AG04449 (cell line): ENCODE measurements around the gene ZNF132.
"Not testable (repeated sequence)": the region's sequence is repeated elsewhere in the genome, so short reads cannot be mapped to it uniquely, and the experiment has no call there.

Experiments
- CTCF ChIA-PET: fragments of 350-600 bp; formaldehyde crosslinking; extraction: SDS; loops from one replicate; lab custom pipeline; 2021; ENCODE audit warnings: antibody characterized with exemption; lab: Yijun Ruan, JAX
- POLR2A ChIA-PET: fragments of 400-600, 350-600 bp; formaldehyde crosslinking; extraction: SDS; loops from one replicate; lab custom pipeline; 2020; ENCODE audit warnings: antibody characterized with exemption, inconsistent platforms; lab: Yijun Ruan, JAX
- DNase-seq: peaks from one replicate; pipeline ENCODE4 v3.0.0-alpha.2; 2010; ENCODE audit warnings: low read depth, low spot score
- H3K4me3 ChIP-seq: 2 replicates; pipeline ENCODE4 v1.5.1; 2011; ENCODE audit warnings: low read depth, mild to moderate bottlenecking, control low read depth, low read length
- CTCF ChIP-seq: IDR thresholded peaks from one replicate; pipeline ENCODE4 v1.5.1; 2011; ENCODE audit warnings: mild to moderate bottlenecking, moderate library complexity, low read length, control low read depth, inconsistent platforms; ENCODE audit not compliant: insufficient read depth; ENCODE audit errors: missing control alignments

Gene ZNF132

GRCh38 chr19:58460039-58460438 is 20.1 kb upstream of the ZNF132 start:
- POLR2A ChIA-PET: no interaction called here
- no peak for DNase-seq
- CTCF ChIA-PET: interaction anchor here (0.8 to 1.5 kb wide), 2 partner anchors 9 to 60 kb away, joined by 3 read pairs; partner anchors contain the start of gene ZNF324B
- no peak for TF ChIP-seq CTCF
- no peak overlapping the region for H3K4me3 ChIP-seq

DNA sequence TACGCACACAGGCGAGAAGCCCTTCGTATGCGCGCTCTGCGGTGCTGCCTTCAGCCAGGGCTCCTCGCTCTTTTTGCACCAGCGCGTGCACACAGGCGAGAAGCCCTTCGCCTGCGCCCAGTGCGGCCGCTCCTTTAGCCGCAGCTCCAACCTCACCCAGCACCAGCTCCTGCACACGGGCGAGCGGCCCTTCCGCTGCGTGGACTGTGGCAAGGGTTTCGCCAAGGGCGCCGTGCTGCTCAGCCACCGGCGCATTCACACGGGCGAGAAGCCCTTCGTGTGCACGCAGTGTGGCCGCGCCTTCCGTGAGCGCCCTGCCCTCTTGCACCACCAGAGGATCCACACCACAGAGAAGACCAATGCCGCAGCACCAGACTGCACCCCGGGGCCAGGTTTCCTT is 16.2 kb upstream of the ZNF132 start:
- no peak for TF ChIP-seq CTCF
- POLR2A ChIA-PET: no interaction called here

DNA sequence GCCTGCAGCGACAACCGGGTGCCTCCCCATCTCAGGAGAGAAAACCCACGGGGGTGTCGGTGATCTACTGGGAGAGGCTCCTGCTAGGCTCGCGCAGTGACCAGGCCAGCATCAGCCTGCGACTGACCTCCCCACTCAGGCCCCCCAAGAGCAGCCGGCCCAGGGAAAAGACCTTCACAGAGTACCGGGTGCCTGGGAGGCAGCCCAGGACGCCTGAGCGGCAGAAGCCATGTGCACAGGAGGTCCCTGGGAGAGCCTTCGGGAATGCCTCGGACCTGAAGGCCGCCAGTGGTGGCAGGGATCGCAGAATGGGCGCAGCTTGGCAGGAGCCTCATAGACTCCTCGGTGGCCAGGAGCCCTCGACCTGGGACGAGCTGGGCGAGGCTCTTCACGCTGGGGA is 15.4 kb upstream of the ZNF132 start:
- no peak for DNase-seq
- CTCF ChIA-PET: no interaction called here
- H3K4me3 ChIP-seq: no peak overlapping the region
- POLR2A ChIA-PET: no interaction called here
- no peak for TF ChIP-seq CTCF

More for the DNA sequence above, 16.2 kb upstream of the ZNF132 start:
- no peak overlapping the region for H3K4me3 ChIP-seq
- no peak for DNase-seq
- CTCF ChIA-PET: no interaction called here

- ChIA-PET POLR2A (no interaction called here), CTCF (no interaction called here)
- TF ChIP-seq CTCF: no peak
- no peak overlapping the region for H3K4me3 ChIP-seq
- no peak for DNase-seq
Measured at GRCh38 chr19:58453743-58454142, 13.8 kb upstream of the ZNF132 start.

GRCh38 chr19:58451358-58452101 is 11.6 kb upstream of the ZNF132 start, which contains the start of gene ZNF324B:
ZNF324B (plus strand) TSS chr19:58451622; CDS start chr19:58453702, 2,080 bp downstream.
- ChIA-PET CTCF (interaction anchor here (1.0 to 1.3 kb wide), 2 partner anchors 8 to 17 kb away, joined by 3 read pairs; no protein-coding TSS in a partner anchor), POLR2A (no interaction called here)
- DNase-seq: peak; percentile 57
- H3K4me3 ChIP-seq: peak within 1 kb of the TSS; percentile 71
- no peak for TF ChIP-seq CTCF

DNA sequence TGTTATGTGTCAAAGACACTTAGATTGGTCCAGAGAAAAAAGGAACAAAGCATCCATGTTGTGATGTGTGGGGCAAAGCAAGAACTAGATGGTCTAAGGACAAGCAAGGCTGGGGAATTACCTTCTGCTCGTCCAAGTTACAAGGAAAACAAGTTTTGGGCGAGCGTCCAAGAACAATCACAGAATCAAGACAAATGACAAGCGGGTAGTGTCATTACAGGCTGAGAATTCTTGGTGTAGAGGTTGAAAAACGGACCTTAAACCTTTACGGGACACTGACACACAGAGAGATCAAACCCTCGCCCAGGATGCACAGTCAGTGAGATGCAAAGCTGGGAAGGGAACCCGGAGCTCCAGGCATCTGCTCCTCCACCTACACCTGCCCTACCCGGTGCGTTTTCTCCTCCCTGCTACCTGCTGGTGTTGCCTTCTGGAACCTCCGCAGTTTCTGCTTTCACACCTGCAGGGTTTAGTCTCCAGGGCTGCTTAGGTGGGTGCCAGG is 11.0 kb upstream of the ZNF132 start:
- no peak for TF ChIP-seq CTCF
- DNase-seq: no peak
- POLR2A ChIA-PET: no interaction called here
- CTCF ChIA-PET: interaction anchor here (1.3 kb wide), 1 partner anchor 9 kb away, joined by 3 read pairs; no protein-coding TSS in a partner anchor
- H3K4me3 ChIP-seq: peak overlapping the region; percentile 71

- H3K4me3 ChIP-seq, POLR2A ChIA-PET, DNase-seq, CTCF ChIA-PET: not testable (repeated sequence)
Measured at GRCh38 chr19:58449980-58450379, 10.0 kb upstream of the ZNF132 start.

DNA sequence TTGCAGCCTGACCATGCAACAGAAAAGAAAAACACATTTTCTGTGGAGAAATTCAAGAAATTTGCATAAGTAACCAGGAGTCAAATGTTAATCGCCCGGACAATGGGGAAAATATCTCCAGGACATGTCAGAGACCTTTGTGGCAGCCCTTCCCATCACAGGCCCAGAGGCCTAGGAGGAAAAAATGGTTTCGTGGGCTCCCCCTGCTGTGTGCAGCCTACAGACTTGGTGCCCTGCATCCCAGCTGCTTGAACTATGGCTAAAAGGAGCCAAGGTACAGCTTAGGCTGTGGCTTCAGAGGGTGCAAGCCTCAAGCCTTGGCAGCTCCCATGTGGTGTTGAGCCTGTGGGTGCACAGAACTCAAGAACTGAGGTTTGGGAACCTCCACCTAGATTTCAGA is 8.9 kb upstream of the ZNF132 start:
- H3K4me3 ChIP-seq, CTCF ChIA-PET, DNase-seq, POLR2A ChIA-PET: not testable (repeated sequence)

DNA sequence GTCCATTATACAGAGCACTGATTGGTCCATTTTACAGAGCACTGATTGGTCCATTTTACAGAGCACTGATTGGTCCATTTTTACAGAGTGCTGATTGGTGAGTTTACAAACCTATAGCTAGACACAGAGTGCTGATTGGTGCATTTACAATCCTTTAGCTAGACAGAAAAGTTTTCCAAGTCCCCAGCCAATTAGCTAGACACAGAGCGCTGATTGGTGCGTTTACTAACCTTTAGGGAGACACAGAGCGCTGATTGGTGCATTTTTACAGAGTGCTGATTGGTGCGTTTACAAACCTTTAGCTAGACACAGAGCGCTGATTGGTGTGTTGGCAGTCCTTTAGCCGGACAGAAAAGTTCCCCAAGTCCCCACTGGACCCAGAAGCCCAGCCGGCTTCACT is 3.0 kb upstream of the ZNF132 start:
- POLR2A ChIA-PET, CTCF ChIA-PET: not testable (repeated sequence)

More for the DNA sequence above, 3.0 kb upstream of the ZNF132 start:
- not testable (repeated sequence) for H3K4me3 ChIP-seq, DNase-seq
